GM19468 (cell line): ENCODE measurements around the gene PBRM1.
"Not testable (repeated sequence)": the region's sequence is repeated elsewhere in the genome, so short reads cannot be mapped to it uniquely, and the experiment has no call there.

Experiments
- ATAC-seq: cut with Tn5 transposase; IDR thresholded peaks from one replicate; pipeline ENCODE4 v1.9.1; 2021; ENCODE audit warnings: mild to moderate bottlenecking, moderate library complexity, moderate number of reproducible peaks; ENCODE audit not compliant: unreplicated experiment; ENCODE audit errors: extremely low read depth

Gene PBRM1

DNA sequence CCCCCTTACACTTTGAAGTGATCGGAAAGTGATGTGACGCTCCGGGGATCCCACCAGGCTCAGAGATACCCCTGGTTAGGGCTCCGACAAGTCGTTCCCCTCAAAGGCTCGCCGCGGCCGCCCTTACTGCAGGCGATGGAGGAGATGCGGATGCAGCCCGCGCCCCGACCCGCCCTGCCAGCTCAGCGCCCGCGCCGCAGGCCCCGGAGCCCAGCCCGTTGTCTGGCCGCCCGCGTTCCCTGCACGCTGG, 19.6 kb upstream of the PBRM1 start:
- ATAC-seq, result no peak

DNA sequence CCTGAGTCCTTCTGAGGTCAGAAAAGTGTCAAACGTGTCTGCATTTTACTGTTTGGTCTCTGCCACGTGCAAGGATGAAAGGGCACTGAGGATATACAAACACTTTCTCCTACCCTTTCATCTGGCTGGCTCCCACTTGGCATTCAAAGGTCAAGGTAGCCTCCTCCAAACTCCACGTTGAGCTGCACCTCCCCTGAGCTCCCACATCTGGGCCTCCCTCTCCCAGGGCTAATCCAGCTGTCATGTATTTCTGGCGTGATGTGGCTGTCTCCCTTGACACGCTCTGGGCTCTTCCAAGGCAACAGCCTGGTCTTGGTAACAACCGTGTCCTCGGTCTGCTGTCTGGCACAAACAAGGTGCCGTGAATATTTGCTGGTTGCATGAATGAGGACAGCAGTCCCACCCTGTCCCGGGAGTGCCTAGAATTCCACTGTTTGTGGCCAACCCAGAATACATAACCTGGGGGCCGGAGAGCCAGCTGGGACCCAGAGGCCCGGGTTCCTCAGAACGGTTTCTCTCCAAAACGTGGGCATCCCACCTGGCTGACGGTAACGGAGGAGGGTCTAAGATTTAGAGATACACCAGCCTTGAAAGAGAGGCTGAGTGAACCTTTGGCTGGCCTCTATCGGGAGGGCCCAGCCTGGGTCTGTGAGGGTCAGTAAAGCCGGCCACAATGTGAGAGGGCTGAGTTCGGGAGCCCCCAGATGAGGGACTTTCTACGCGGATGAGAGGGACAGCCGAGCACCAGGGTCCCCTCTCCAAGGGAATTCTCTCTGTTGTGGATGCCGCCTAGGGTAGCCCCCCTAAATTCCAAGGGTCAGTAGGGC, 19.1 kb upstream of the PBRM1 start:
- ATAC-seq, result no peak

DNA sequence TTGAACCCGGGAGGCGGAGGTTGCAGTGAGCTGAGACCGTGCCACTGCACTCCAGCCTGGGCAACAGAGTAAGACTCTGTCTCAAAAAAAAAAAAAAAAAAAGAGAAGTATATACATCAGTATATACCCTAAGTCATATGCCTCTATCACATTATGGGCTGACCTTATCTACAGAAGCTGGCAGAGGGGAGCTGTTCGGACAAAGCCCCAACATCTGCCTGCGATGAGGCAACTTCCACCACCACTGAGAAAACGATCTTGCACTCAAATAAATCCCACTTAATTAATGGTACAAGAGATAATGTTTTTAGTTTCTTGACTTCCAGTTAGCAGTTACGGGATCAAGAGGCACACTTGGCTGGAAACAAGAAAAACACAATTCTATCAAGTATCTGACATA, 17.6 kb upstream of the PBRM1 start:
- no peak for ATAC-seq

DNA sequence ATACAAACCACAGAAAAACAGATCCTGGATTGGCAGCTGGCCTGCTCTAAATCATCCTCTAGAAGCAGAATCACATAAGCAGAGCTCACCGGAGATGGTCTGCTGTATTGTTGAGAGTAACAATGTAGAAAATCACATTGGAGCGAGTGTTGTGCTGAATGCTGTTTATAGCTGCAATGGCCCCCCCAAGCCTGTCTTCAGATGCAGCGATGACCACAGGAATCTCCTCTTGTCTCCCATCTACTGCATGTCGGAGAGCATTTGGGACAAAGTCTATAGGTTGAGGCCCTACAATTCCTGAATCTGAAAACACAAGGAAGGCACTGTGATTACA, 11.9 kb upstream of the PBRM1 start:
- ATAC-seq, result no peak

DNA sequence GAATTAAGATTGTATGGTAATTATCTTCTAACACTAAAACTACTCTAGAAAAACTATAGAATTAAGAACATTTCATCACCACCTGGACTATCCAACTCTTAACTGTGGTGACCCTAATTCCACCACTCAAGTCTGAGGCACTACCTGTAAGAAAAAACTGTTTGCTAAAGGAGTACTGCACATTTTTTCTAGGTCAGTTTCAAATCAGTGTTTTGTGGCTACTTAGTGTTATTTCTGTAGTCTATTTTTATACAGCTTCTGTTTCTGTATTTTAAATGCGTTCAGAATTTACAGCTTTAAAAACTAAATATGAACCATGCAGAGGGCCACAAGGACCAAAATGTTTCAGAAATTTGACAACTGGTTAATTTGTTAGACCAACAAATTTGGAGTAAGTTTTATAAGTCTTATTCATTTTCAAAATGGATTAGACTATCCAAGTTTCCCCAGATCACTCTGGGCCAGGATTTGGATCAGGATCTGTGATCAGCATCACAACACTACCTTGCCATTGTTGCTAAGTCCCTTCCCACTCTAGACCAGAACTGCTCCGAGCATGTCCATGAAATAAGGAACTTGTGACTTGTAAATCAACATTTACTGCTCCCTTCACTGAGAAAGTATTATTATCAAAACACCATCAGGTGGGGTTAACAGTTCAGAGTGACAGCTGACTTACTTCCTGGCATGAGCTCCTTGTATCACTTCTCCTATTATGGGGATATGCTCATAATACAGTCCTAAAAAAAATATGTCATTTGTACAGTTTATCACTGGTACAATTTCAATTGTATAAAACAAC, 11.3 kb upstream of the PBRM1 start:
- no peak for ATAC-seq

DNA sequence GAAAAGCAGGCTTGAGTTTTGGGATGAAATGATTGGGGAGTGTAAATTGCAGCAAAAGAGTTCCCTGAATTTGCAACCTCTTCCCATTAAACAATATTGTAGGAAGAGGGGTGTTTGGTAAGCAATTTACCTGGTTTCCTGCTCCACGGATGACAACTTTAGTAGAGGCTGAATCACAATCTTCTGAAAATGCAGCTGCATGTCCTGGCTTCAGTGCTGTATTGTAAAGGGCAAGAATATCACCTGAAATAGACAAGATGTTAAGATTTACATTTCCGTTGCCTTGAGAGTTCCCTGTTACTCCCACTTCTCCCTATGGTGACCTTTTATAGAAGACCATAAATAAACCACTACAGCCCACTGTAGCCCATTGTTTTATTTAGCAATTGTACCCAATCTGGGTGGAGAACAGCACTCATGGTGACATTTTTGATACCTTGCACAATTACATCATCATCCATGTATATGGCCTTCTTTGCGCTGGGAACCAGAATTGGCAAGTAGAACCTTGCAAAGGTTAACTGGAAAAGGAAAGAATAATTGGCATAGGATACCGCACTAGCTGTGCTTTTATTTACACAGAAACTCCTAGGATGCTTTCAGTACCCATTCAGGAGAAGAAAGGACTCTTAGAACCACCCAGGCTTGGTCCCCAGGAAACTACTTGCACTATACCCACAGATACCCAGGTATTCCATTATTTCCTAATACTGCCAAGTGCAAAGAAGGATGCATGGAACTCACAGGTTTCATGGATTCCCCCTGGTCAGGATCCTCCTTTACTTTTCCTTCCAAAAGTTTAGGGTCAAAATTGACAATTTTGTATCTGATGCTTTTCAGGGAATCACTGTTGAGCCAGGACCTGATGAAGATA, 10.3 kb upstream of the PBRM1 start:
- ATAC-seq, result no peak

DNA sequence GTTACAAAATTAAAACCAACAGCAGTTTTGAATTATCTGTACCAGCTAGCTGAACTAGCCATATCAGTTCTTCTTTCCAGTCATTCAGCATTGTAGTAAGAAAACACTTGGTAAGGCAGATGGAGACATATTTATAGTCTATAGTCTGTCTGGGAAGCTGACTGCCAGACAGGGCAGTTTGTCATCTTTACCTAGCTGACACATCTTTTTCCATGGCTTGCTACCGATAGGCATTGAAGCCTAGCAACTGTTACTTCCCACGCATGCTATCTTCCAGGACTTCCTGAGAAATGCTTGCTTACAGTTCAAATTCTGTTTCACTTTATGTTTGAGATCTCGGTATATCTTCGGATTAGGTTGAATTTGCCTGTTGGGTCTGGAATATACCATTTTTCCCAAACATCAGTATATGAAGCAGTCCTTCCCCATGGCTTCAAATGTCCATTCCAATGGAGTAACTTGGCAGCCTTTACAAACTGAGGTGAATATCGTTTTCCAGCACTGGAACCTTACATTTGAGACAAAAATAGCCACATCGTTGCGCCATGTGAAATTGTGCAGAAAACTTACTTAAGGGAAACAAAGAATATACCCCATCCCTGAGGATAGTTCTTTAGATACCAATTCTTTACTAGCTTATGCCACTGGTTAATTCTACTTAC, 8.9 kb upstream of the PBRM1 start:
- no peak for ATAC-seq

DNA sequence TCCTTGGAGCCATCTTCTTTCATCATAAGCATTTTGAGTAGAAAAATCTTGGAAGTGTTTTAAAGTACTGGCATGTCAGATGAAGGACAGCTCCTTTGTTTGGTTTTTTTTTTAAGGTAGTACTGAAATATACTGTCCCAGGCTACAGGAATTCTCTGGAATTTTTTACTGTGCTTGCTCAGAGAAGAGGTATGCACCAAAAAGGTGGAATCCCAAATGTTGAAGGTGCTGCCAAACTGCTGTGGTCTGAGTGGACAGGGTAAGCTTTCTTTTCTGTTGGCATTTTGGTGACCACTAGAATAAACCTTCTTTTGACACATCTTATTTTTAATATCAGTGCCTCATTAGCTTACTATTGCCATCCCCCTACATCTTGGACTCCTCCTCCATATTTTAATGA, 7.4 kb upstream of the PBRM1 start:
- no peak for ATAC-seq

DNA sequence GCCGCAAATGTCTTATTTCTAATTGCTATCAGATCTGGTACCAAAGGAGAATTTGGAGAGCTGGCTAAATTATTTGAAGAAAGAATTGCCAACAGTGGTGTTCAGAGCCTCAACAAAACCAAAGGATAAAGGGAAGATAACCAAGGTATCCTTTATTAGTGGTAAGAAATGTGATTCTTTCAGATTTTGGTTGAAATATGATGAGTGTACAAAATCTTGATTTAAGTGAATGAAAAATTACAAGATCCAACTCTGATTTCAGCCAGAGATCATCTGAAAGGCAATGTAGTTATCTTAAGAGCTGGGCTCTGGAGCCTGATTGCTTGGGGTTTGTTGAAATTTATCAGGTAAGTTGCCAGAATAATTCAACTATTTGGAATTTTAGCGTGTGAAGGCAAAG, 4.8 kb upstream of the PBRM1 start:
- no peak for ATAC-seq

DNA sequence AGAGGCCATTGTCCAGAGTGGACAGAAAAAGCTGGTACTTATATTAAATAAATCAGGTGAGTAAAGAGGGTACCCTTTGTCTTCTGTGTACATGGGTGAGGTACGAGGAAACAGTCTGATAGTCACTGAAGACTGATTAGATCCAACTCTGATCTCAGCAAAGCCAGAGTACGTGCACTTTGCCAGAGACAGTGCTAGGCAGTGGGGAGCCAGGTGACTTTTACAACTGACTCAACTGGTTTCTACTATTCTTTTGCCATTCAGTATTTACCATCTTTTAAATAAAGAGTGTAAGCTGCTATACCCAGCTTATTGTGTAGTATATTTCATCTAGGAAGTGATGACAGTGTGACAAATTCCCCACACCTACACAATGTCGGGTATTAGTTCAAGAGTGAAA, 3.4 kb upstream of the PBRM1 start:
- ATAC-seq, result no peak

DNA sequence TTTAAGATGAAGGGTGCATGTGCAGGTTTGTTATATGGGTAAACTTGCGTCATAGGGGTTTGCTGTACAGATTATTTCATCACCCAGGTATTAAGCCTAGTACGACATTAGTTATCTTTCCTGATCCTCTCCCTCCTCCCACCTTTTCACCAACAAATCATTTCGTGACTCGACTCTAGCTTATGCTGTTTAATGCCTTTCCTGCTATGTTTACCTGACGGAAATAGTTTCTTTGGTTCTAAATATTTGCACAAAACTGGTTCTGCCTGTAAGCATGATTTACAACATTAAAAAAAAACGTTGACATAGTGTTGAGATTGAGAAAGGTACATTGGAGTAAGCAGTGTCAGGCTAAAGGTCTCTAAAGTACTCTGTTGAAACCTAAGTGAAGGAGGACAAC, 2.6 kb upstream of the PBRM1 start:
- ATAC-seq, result no peak

DNA sequence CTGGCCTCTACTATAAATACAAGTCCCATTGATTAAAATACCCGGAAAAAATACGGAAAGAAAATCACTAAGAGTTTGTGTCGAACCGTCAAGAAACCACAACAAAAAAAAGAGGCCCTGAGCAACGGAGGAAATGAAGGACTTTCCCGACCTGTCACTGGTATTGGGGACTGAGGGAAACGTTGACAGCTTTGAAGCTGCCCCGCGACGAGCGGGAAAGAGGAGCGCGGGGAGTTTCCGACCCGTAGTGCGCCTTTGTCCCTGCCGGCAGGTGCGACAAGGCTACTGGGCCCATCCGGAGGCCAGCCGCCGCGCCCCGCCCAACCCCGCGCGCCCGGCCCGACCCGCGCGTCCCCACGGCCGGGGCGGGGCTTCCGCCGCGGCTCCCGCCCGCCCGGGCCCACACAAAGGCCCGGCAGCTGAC, 416 bp downstream of the PBRM1 start:
- peak; percentile 56 for ATAC-seq

DNA sequence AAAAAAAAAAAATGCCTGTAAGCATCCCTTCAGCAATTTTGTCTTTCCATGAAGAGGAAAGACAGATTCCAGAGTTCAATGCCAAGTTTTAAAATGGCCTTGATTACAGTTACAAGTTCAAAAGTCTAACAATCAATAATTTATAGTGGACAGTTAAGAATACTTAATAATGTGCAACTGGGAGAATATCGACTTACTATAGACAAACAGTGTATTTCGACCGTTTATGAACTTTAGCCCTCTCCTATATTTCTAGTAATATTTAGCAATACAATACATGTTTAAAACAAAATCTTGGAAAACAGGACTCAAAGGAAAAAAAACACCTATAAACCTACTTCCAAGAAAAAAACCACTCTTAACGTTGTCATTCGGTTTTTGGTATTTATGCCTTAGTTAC, 1.5 kb downstream of the PBRM1 start:
- no peak for ATAC-seq

DNA sequence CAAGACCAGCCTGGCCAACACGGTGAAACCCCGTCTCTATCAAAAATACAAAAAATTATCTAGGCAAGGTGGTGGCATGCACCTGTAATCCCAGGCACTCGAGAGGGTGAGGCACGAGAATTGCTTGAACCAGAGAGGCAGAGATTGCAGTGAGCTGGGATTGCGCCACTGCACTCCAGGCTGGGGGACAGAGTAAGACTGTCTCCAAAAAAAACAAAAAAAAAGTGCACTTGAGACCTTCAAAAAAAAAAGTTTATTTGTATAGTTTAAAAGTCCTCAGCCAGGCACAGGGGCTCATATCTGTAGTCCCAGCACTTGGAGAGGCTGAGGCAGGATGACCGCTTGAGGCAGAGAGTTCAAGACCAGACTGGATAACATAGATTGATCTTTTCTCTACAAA, 2.1 kb downstream of the PBRM1 start:
- ATAC-seq, result no peak

DNA sequence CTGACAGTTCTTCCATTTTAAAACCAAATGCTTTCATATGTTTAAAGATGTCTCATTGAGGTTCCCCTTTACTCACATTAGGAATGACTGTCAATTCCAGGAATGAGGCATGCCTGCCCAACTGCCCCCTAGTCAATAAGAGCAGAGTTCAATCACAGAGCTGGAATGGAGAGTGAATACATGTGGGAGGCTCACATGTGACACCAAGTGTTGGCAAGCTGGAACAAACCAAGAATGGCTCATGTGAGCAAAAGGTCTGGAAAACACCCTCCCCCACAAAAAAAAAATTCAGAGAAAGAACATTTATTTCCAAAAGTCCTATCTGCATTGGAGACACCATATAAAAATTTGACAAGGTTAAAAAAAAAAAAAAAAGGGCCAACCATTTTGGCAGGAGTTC, 3.7 kb downstream of the PBRM1 start:
- no peak for ATAC-seq

DNA sequence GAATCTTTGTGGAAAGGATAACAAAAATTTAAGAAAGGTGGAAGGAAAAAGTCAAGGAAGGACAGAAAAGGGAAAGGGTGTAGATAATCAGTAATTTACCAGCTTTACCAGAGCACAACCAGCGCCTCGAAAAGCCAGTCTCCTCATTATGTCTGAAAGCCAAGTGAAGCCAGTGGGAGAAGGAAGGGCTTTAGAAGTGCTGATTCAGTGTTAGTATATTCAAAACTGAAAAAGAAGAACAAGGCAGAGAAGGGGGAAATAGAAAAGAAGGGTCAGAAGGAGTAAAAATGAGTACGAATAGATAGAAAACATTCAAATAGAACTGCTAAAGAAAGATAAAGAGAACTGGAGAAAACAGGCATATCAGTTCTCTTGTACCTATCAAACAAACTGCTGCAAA, 4.1 kb downstream of the PBRM1 start:
- no peak for ATAC-seq

DNA sequence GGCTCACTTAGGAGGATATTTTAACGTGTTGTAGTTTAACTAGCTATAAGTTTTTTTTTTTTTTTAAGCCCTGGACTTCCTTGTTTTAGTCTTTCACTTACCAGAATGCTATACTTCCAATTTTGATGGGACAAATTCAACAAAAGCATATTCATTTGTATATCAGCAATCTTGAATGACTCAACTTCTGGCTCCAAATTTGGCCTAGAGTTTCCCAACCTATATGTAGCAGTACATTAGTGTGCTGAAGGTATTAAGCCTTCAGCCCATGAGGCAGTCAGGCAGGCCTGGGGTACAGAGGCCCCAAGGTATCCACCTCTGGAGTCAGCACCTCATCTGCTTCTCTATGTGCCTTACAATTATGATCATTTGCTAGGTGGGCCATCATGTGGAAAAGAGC, 5.9 kb downstream of the PBRM1 start:
- no peak for ATAC-seq

DNA sequence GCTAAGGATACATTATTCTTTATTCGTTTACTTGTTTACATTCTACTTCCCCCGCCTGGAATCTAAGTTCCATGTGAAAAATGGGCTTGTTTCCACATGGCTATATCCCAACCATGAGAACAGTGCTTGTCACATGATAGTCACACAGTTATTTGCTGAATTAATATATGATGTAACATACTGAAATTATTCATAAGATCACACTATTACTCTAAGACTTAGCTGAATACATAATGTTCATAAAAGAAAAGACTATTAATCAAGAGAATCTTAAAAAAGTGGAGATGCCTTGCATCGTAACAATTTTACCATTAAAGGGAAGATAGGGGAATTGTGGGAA, 6.5 kb downstream of the PBRM1 start:
- no peak for ATAC-seq

DNA sequence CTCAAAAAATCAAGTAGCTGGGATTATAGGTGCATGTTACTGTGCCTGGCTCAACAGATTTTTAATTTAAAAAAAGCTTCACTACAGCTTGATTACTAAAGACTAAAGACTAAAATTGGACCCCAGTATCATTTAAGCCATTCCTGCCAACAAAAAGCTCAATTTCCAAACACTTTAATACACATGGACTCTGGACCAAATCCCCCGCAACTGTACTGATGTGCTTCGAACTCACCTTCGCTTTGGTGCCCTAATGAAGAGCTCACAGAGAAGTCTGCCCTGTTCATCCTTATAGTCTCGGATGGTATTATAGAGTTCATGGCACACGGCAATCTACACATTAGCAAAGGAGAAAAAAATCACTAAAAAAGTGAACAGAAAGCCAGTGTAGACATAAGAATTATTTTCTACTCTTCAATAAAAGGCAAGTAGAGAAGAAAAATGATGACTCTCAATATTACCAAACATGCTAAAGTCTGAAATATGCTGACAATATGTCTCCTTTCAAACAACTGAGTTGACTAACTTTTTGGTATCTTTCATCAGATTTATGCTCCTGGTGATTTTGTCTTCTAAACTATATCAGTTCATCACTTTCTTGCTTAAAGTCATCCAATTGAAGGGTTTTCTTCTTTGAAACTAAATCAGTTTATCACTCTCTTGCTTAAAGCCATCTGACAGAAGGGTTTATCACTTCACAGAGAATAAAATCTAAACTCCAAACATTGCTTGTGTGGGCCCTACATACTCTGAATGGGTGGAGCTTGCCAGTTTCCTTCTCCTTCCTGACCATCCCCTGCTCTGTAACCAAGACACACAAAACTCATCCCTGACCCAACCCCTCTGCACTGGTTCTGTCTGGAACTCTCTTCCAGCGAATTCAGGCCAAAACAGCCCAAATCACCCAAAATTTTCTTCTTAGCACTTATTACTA, 7.2 kb downstream of the PBRM1 start:
- no peak for ATAC-seq

DNA sequence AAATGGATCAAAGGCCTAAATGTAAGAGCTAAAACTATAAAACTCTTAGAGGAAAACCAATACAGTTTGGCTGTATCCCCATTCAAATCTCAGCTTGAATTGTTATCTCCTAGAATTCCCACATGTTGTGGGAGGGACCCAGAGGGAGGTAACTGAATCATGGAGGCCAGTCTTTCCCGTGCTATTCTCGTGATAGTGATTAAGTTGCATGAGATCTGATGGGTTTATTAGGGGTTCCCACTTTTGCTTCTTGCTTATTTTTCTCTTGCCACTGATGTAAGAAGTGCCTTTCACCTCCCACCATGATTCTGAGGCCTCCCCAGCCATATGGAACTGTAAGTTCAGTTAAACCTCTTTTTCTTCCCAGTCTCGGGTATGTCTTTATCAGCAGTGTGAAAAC, 9.5 kb downstream of the PBRM1 start:
- not testable (repeated sequence) for ATAC-seq
